Activated naive CD4-positive, alpha-beta T cell treated with anti-CD3 and anti-CD28 coated beads, Interleukin-2, amount 50 U/mL, for 24 hours (primary cell): Measurements from ENCODE around the gene DPP4.

ENCODE experiments used
- H3K27ac Mint-ChIP-seq: one replicate; pipeline ENCODE4 v1.8.0; 2021; ENCODE audit warnings: mild to moderate bottlenecking, mixed read lengths
- H3K27me3 Mint-ChIP-seq: one replicate; pipeline ENCODE4 v1.8.0; 2021; ENCODE audit warnings: mixed read lengths
- H3K36me3 Mint-ChIP-seq: one replicate; pipeline ENCODE4 v1.8.0; 2021; ENCODE audit warnings: mixed read lengths
- H3K4me1 Mint-ChIP-seq: one replicate; pipeline ENCODE4 v1.8.0; 2021; ENCODE audit warnings: mixed read lengths
- H3K4me3 Mint-ChIP-seq: one replicate; pipeline ENCODE4 v1.8.0; 2021; ENCODE audit warnings: mild to moderate bottlenecking, mixed read lengths
- H3K9me3 Mint-ChIP-seq: one replicate; pipeline ENCODE4 v1.8.0; 2021; ENCODE audit warnings: mixed read lengths

DPP4 gene

DNA sequence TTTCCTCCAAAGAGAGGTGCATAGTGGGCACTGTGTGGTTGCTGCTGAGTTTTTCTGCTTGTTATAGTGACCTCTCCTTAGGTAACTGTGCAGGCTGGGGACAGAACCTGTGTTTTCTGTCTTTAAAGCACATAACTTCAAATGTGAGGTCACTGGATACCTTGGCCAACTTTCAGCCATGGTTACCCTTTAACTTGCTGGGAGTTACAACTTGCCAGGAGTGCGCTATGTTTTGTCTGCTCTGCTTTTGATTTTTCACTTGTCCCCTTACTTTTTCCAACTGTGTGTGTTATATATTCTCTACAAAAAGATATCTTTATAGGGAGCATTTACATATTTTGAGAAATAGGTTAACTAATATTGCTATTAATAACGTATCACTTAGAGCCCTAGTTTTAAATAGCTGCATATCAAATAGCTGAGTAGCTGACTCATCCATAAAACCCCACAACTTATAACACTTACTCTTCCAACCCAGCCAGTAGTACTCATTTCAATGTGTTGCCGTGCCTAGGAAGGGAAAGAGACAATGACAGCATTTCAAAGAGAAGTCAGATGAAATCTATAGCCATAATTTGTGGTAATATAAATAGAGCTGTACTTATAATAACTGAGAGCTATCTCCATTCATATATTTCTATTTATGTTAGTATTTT is 51.6 kb downstream of the DPP4 start:
- no peaks in the 10 kb centered on the region for H3K9me3 Mint-ChIP-seq

GRCh38 chr2:162021516-162022058 is 52.4 kb downstream of the DPP4 start:
- no peaks in the 10 kb centered on the region for H3K9me3 Mint-ChIP-seq
- peaks cover 19% of the 10 kb centered on the region for H3K36me3 Mint-ChIP-seq
- peak overlapping the region; percentile 66 for H3K27ac Mint-ChIP-seq
- H3K27me3 Mint-ChIP-seq = no peaks in the 10 kb centered on the region
- H3K4me3 Mint-ChIP-seq = peak overlapping the region; percentile 34
- H3K4me1 Mint-ChIP-seq = peaks cover 67% of the 10 kb centered on the region

More for the DNA sequence above, 51.6 kb downstream of the DPP4 start:
- H3K27me3 Mint-ChIP-seq = no peaks in the 10 kb centered on the region
- no peak overlapping the region for H3K4me3 Mint-ChIP-seq
- H3K36me3 Mint-ChIP-seq = peaks cover 19% of the 10 kb centered on the region
- peaks cover 64% of the 10 kb centered on the region for H3K4me1 Mint-ChIP-seq
- H3K27ac Mint-ChIP-seq = no peak overlapping the region

DNA sequence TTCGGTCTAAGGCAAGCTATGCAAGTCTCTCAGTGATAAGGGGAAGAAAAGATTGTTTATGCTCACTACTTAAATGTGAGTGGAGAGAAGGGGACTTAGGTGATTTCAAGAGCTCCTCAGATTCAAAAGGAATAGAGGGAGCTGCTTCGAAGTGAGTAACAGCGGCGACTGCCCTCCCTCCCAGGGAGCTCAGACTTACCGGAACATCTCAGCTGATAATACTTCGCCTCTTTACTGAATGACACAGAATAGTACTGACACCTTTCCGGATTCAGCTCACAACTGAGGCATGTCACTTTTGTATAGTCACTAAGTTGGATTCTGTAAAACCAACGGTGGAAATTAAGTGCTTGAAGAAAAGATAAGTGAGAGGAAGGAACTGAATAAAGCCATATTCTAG is 55.5 kb downstream of the DPP4 start:
- H3K27ac Mint-ChIP-seq = no peak overlapping the region
- H3K4me1 Mint-ChIP-seq = peaks cover 66% of the 10 kb centered on the region

DNA sequence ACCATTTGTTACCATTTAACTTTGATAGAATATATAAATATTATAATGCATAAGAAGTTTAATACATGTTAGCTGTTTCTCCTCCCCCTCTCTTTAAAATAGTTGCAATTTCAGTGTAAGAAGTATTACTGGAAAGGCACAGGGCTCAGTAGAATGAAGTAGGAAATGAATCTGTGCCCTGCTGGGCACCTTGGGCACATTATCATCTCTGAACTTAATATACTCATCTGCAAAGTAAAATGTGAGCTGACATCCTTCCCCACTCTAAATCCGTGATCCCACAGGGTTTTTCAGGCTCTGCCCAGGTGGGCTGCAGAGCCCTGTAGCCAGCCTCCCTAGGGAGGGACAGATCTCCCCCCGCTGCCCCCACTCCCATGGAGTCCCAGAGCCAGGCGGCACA is 56.8 kb downstream of the DPP4 start:
- H3K9me3 Mint-ChIP-seq = no peaks in the 10 kb centered on the region
- peaks cover 64% of the 10 kb centered on the region for H3K4me1 Mint-ChIP-seq
- H3K4me3 Mint-ChIP-seq = no peak overlapping the region
- H3K36me3 Mint-ChIP-seq = peaks cover 15% of the 10 kb centered on the region
- H3K27me3 Mint-ChIP-seq = no peaks in the 10 kb centered on the region
- no peak overlapping the region for H3K27ac Mint-ChIP-seq

More for the DNA sequence above, 55.5 kb downstream of the DPP4 start:
- no peak overlapping the region for H3K4me3 Mint-ChIP-seq
- peaks cover 21% of the 10 kb centered on the region for H3K36me3 Mint-ChIP-seq
- no peaks in the 10 kb centered on the region for H3K27me3 Mint-ChIP-seq
- no peaks in the 10 kb centered on the region for H3K9me3 Mint-ChIP-seq

GRCh38 chr2:162016080-162016479 is 57.9 kb downstream of the DPP4 start:
- Mint-ChIP-seq H3K27me3 (no peaks in the 10 kb centered on the region), H3K27ac (peak overlapping the region; percentile 96), H3K4me1 (peaks cover 65% of the 10 kb centered on the region), H3K9me3 (no peaks in the 10 kb centered on the region), H3K4me3 (no peak overlapping the region), H3K36me3 (peaks cover 15% of the 10 kb centered on the region)

- Mint-ChIP-seq H3K27ac (peak overlapping the region; percentile 95), H3K4me1 (peaks cover 71% of the 10 kb centered on the region), H3K36me3 (peaks cover 13% of the 10 kb centered on the region)
Observed at GRCh38 chr2:162014751-162015150, 59.3 kb downstream of the DPP4 start.

GRCh38 chr2:162013514-162014475 is 60.2 kb downstream of the DPP4 start:
- Mint-ChIP-seq H3K27me3 (no peaks in the 10 kb centered on the region), H3K9me3 (no peaks in the 10 kb centered on the region), H3K4me1 (peaks cover 81% of the 10 kb centered on the region), H3K36me3 (peaks cover 11% of the 10 kb centered on the region), H3K27ac (peak overlapping the region; percentile 100), H3K4me3 (peak overlapping the region; percentile 67)

More at GRCh38 chr2:162014751-162015150, 59.3 kb downstream of the DPP4 start:
- Mint-ChIP-seq H3K4me3 (peak overlapping the region; percentile 26), H3K27me3 (no peaks in the 10 kb centered on the region), H3K9me3 (no peaks in the 10 kb centered on the region)

GRCh38 chr2:162012565-162013058 is 61.4 kb downstream of the DPP4 start:
- Mint-ChIP-seq H3K4me1 (peaks cover 90% of the 10 kb centered on the region), H3K27me3 (no peaks in the 10 kb centered on the region), H3K27ac (peak overlapping the region; percentile 100), H3K4me3 (peak overlapping the region; percentile 45), H3K36me3 (peaks cover 6% of the 10 kb centered on the region), H3K9me3 (no peaks in the 10 kb centered on the region)

- peaks cover 88% of the 10 kb centered on the region for H3K4me1 Mint-ChIP-seq
- peak overlapping the region; percentile 100 for H3K27ac Mint-ChIP-seq
- no peaks in the 10 kb centered on the region for H3K9me3 Mint-ChIP-seq
- no peaks in the 10 kb centered on the region for H3K27me3 Mint-ChIP-seq
- H3K4me3 Mint-ChIP-seq = peak overlapping the region; percentile 45
- H3K36me3 Mint-ChIP-seq = peaks cover 6% of the 10 kb centered on the region
Observed at GRCh38 chr2:162011706-162012564, 62.1 kb downstream of the DPP4 start.

DNA sequence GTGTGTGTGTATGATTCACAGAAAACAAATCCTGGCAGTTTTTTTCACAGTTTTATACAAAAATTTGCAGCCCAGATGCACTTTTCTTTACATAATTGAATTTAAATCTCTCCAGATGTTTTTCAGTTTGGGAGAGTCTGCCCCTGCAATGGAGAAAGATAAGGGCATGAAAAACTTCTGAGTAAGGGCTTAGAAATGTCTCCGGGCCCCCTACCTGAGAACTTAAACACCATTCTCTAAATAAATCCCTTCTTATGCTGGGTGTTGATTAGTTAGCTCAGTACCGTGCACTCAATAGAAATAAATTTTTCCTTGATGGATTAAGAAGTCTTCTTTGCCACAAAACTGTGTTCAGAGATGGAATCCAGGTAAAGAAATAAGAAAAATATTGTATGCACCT is 64.5 kb downstream of the DPP4 start:
- no peaks in the 10 kb centered on the region for H3K9me3 Mint-ChIP-seq
- H3K27ac Mint-ChIP-seq = no peak overlapping the region
- no peak overlapping the region for H3K4me3 Mint-ChIP-seq
- no peaks in the 10 kb centered on the region for H3K36me3 Mint-ChIP-seq
- H3K27me3 Mint-ChIP-seq = no peaks in the 10 kb centered on the region
- H3K4me1 Mint-ChIP-seq = peaks cover 72% of the 10 kb centered on the region

- peaks cover 10% of the 10 kb centered on the region for H3K36me3 Mint-ChIP-seq
- no peak overlapping the region for H3K27ac Mint-ChIP-seq
- no peaks in the 10 kb centered on the region for H3K9me3 Mint-ChIP-seq
- no peaks in the 10 kb centered on the region for H3K27me3 Mint-ChIP-seq
- peaks cover 60% of the 10 kb centered on the region for H3K4me1 Mint-ChIP-seq
- H3K4me3 Mint-ChIP-seq = no peak overlapping the region
Observed at GRCh38 chr2:162007447-162008040, 66.5 kb downstream of the DPP4 start.

DNA sequence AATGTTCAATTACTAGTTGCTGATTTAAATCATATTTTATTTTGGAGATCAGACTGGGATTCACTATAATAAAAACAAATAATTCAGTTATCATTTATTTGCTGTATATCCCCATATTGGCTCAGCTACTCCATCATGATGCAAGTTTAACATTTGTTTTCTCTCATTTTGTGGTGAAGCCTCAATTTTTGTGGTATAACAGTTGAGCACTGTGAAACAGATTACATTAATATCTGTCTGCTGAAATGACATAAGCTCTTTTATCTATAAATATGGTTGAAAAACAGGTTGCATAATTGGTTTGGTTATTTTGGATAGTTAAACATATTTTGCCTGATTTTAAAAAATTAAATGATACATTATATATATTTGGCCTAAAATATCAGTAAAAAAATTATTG is 67.7 kb downstream of the DPP4 start:
- Mint-ChIP-seq H3K36me3 (peaks cover 13% of the 10 kb centered on the region), H3K27me3 (no peaks in the 10 kb centered on the region), H3K27ac (no peak overlapping the region), H3K9me3 (no peaks in the 10 kb centered on the region), H3K4me1 (peaks cover 48% of the 10 kb centered on the region), H3K4me3 (no peak overlapping the region)

DNA sequence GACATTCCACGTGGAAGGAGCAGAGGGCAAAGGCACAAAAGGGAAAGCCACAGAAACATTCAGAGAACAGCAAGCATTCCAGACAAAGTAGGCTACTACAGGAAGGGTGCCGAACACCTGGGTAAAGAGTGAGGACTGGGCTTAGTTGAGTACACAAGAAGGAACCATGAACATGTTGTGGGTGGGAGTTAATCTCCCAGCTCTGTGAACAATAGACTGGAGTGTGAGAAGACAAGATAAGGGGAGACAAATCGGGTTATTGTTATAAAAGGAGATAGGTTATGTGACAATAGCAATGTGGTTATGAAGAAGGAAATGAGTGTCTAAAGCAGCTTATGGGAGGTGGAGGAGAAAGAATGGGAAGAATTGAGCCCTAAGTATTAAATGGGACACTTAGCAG is 70.0 kb downstream of the DPP4 start:
- no peaks in the 10 kb centered on the region for H3K27me3 Mint-ChIP-seq
- H3K36me3 Mint-ChIP-seq = peaks cover 27% of the 10 kb centered on the region
- peaks cover 30% of the 10 kb centered on the region for H3K4me1 Mint-ChIP-seq
- H3K9me3 Mint-ChIP-seq = no peaks in the 10 kb centered on the region
- H3K4me3 Mint-ChIP-seq = no peak overlapping the region
- no peak overlapping the region for H3K27ac Mint-ChIP-seq

- no peak overlapping the region for H3K4me3 Mint-ChIP-seq
- peak overlapping the region; percentile 52 for H3K27ac Mint-ChIP-seq
- no peaks in the 10 kb centered on the region for H3K27me3 Mint-ChIP-seq
- H3K9me3 Mint-ChIP-seq = no peaks in the 10 kb centered on the region
- H3K4me1 Mint-ChIP-seq = peaks cover 26% of the 10 kb centered on the region
- H3K36me3 Mint-ChIP-seq = peaks cover 31% of the 10 kb centered on the region
Observed at GRCh38 chr2:162002623-162003235, 71.3 kb downstream of the DPP4 start.
